Mesendoderm (in vitro differentiated cells): ENCODE data around the gene TUG1.

Experiments used
- DNase-seq: peaks from one replicate; pipeline ENCODE4 v3.0.0; 2013
- H2AK5ac ChIP-seq: 2 replicates; pipeline ENCODE4 v1.6.1; 2013; ENCODE audit warnings: low read length, inconsistent platforms
- H2BK120ac ChIP-seq: 2 replicates; pipeline ENCODE4 v1.6.1; 2013; ENCODE audit warnings: low read depth, mild to moderate bottlenecking, low read length, moderate library complexity, mixed read lengths
- H2BK15ac ChIP-seq: replicated peaks from 2 replicates; pipeline ENCODE4 v1.6.1; 2013; ENCODE audit warnings: low read depth, mild to moderate bottlenecking, moderate library complexity
- H2BK5ac ChIP-seq: 2 replicates; pipeline ENCODE4 v1.6.1; 2013; ENCODE audit warnings: low read length, inconsistent platforms
- H3K18ac ChIP-seq: 2 replicates; pipeline ENCODE4 v1.6.1; 2013; ENCODE audit warnings: mild to moderate bottlenecking, low read length, mixed read lengths
- H3K23ac ChIP-seq: one replicate; pipeline ENCODE4 v1.6.1; 2013; ENCODE audit warnings: low read length
- H3K27ac ChIP-seq: 2 replicates; pipeline ENCODE4 v1.5.1; 2013; ENCODE audit warnings: low read depth, mild to moderate bottlenecking, inconsistent platforms, low read length, moderate library complexity
- H3K27me3 ChIP-seq: 2 replicates; pipeline ENCODE4 v1.6.1; 2013; ENCODE audit warnings: low read length, control low read depth, mild to moderate bottlenecking, inconsistent platforms; ENCODE audit not compliant: insufficient read depth, poor library complexity
- H3K36me3 ChIP-seq: 2 replicates; pipeline ENCODE4 v1.6.1; 2013; ENCODE audit warnings: low read length, inconsistent platforms; ENCODE audit not compliant: control insufficient read depth, insufficient read depth
- H3K4ac ChIP-seq: one replicate; pipeline ENCODE4 v1.6.1; 2013; ENCODE audit warnings: low read depth, mild to moderate bottlenecking, low read length, moderate library complexity
- H3K4me1 ChIP-seq: 2 replicates; pipeline ENCODE4 v1.6.1; 2013; ENCODE audit warnings: low read depth, low read length, inconsistent platforms; ENCODE audit not compliant: control insufficient read depth
- H3K4me2 ChIP-seq: 2 replicates; pipeline ENCODE4 v1.6.1; 2013; ENCODE audit warnings: low read length
- H3K4me3 ChIP-seq: 2 replicates; pipeline ENCODE4 v1.5.1; 2013; ENCODE audit warnings: mild to moderate bottlenecking, low read length
- H3K56ac ChIP-seq: one replicate; pipeline ENCODE4 v1.6.1; 2013; ENCODE audit warnings: low read length
- H3K79me1 ChIP-seq: 2 replicates; pipeline ENCODE4 v1.6.1; 2013; ENCODE audit warnings: low read length, inconsistent platforms
- H3K79me2 ChIP-seq: 2 replicates; pipeline ENCODE4 v1.6.1; 2013; ENCODE audit warnings: mild to moderate bottlenecking, low read length; ENCODE audit not compliant: control insufficient read depth, insufficient read depth
- H3K9ac ChIP-seq: 2 replicates; pipeline ENCODE4 v1.6.1; 2013; ENCODE audit warnings: low read length, inconsistent platforms
- H4K5ac ChIP-seq: one replicate; pipeline ENCODE4 v1.6.1; 2013; ENCODE audit warnings: low read length
- H4K8ac ChIP-seq: one replicate; pipeline ENCODE4 v1.6.1; 2013; ENCODE audit warnings: low read depth, mild to moderate bottlenecking, control low read depth, low read length, moderate library complexity
- WGBS: extraction: QIAGEN DNeasy Blood & Tissue Kit; methylation state at CpG from one replicate; pipeline ENCODE4 v1.1.7; 2013; ENCODE audit warnings: low lambda C conversion rate, missing lambda C conversion rate; ENCODE audit not compliant: insufficient coverage; ENCODE audit errors: extremely low coverage; 5-methylcytosine and 5-hydroxymethylcytosine counted together

TUG1 gene

GRCh38 chr22:30941363-30941740 lies 27.7 kb upstream of the TUG1 start:
- Histone ChIP-seq H3K27me3 (no peaks in the 10 kb centered on the region), H3K79me2 (no peaks in the 10 kb centered on the region), H3K4me3 (no peak overlapping the region), H4K8ac (no peak overlapping the region), H3K4me2 (no peak overlapping the region), H3K27ac (no peak overlapping the region), H3K79me1 (no peaks in the 10 kb centered on the region), H3K9ac (no peak overlapping the region), H2BK15ac (no peak overlapping the region), H3K56ac (no peak overlapping the region), H2BK5ac (no peak overlapping the region), H3K36me3 (peaks cover 46% of the 10 kb centered on the region), H2BK120ac (no peak overlapping the region), H3K23ac (no peak overlapping the region), H2AK5ac (no peak overlapping the region), H3K4ac (no peak overlapping the region), H3K18ac (no peak overlapping the region), H4K5ac (no peak overlapping the region), H3K4me1 (no peaks in the 10 kb centered on the region)
- DNase-seq = no peak
- WGBS = no CpG with 5 or more reads among the region's 11 CpGs

GRCh38 chr22:30943368-30943767 lies 25.7 kb upstream of the TUG1 start:
- Histone ChIP-seq H2BK15ac (no peak overlapping the region), H3K36me3 (peaks cover 40% of the 10 kb centered on the region), H3K56ac (no peak overlapping the region), H2BK5ac (no peak overlapping the region), H3K4me2 (no peak overlapping the region), H3K27ac (no peak overlapping the region), H3K18ac (no peak overlapping the region), H3K23ac (no peak overlapping the region), H3K79me1 (peaks cover 5% of the 10 kb centered on the region), H3K27me3 (no peaks in the 10 kb centered on the region), H2BK120ac (no peak overlapping the region), H2AK5ac (no peak overlapping the region), H4K8ac (no peak overlapping the region), H3K79me2 (no peaks in the 10 kb centered on the region), H3K4me1 (no peaks in the 10 kb centered on the region), H3K4me3 (no peak overlapping the region), H3K4ac (no peak overlapping the region), H3K9ac (no peak overlapping the region), H4K5ac (no peak overlapping the region)
- WGBS = no CpG with 5 or more reads among the region's 3 CpGs
- no peak for DNase-seq

GRCh38 chr22:30944986-30945385 lies 24.1 kb upstream of the TUG1 start:
- H3K4ac ChIP-seq = no peak overlapping the region
- no peak overlapping the region for H3K9ac ChIP-seq
- H4K8ac ChIP-seq = no peak overlapping the region
- no peak overlapping the region for H3K27ac ChIP-seq
- H3K79me2 ChIP-seq = no peaks in the 10 kb centered on the region
- H3K36me3 ChIP-seq = peaks cover 43% of the 10 kb centered on the region
- H3K23ac ChIP-seq = no peak overlapping the region
- no peaks in the 10 kb centered on the region for H3K4me1 ChIP-seq
- H3K4me2 ChIP-seq = no peak overlapping the region
- H4K5ac ChIP-seq = no peak overlapping the region
- no peak overlapping the region for H2BK5ac ChIP-seq
- no peak overlapping the region for H3K4me3 ChIP-seq
- no CpG with 5 or more reads among the region's 4 CpGs for WGBS
- no peak overlapping the region for H2BK120ac ChIP-seq
- H3K79me1 ChIP-seq = peaks cover 5% of the 10 kb centered on the region
- H3K56ac ChIP-seq = no peak overlapping the region
- no peak for DNase-seq
- no peak overlapping the region for H2AK5ac ChIP-seq
- H3K27me3 ChIP-seq = no peaks in the 10 kb centered on the region
- no peak overlapping the region for H3K18ac ChIP-seq
- H2BK15ac ChIP-seq = no peak overlapping the region

- no peak overlapping the region for H3K18ac ChIP-seq
- no peak overlapping the region for H2BK120ac ChIP-seq
- no peak overlapping the region for H3K9ac ChIP-seq
- no peak overlapping the region for H2AK5ac ChIP-seq
- H4K5ac ChIP-seq = no peak overlapping the region
- no peak overlapping the region for H2BK15ac ChIP-seq
- H3K27me3 ChIP-seq = no peaks in the 10 kb centered on the region
- H3K27ac ChIP-seq = no peak overlapping the region
- no peak overlapping the region for H3K23ac ChIP-seq
- no CpG with 5 or more reads among the region's 2 CpGs for WGBS
- no peak overlapping the region for H3K4me3 ChIP-seq
- peaks cover 39% of the 10 kb centered on the region for H3K36me3 ChIP-seq
- H3K4me2 ChIP-seq = no peak overlapping the region
- no peak overlapping the region for H3K56ac ChIP-seq
- no peak overlapping the region for H3K4ac ChIP-seq
- no peak overlapping the region for H2BK5ac ChIP-seq
- no peak overlapping the region for H4K8ac ChIP-seq
- DNase-seq = no peak
- peaks cover 7% of the 10 kb centered on the region for H3K79me1 ChIP-seq
- H3K4me1 ChIP-seq = no peaks in the 10 kb centered on the region
- H3K79me2 ChIP-seq = no peaks in the 10 kb centered on the region
Measured at GRCh38 chr22:30945653-30946052, 23.4 kb upstream of the TUG1 start.

GRCh38 chr22:30946354-30946753 lies 22.7 kb upstream of the TUG1 start:
- Histone ChIP-seq H3K4me3 (no peak overlapping the region), H3K4me1 (no peaks in the 10 kb centered on the region), H3K27ac (no peak overlapping the region), H2BK5ac (no peak overlapping the region), H3K79me1 (peaks cover 8% of the 10 kb centered on the region), H3K36me3 (peaks cover 42% of the 10 kb centered on the region), H4K8ac (no peak overlapping the region), H4K5ac (no peak overlapping the region), H3K18ac (no peak overlapping the region), H2AK5ac (no peak overlapping the region), H3K23ac (no peak overlapping the region), H3K4ac (no peak overlapping the region), H3K4me2 (no peak overlapping the region), H3K56ac (no peak overlapping the region), H3K9ac (no peak overlapping the region), H2BK120ac (no peak overlapping the region), H2BK15ac (no peak overlapping the region), H3K79me2 (no peaks in the 10 kb centered on the region), H3K27me3 (no peaks in the 10 kb centered on the region)
- WGBS = no CpG with 5 or more reads among the region's 7 CpGs
- no peak for DNase-seq

GRCh38 chr22:30947173-30947815 lies 21.8 kb upstream of the TUG1 start:
- H3K9ac ChIP-seq = no peak overlapping the region
- no peaks in the 10 kb centered on the region for H3K79me2 ChIP-seq
- H3K79me1 ChIP-seq = peaks cover 8% of the 10 kb centered on the region
- WGBS = no CpG with 5 or more reads among the region's 5 CpGs
- H3K27me3 ChIP-seq = no peaks in the 10 kb centered on the region
- DNase-seq = peak; percentile 33
- H3K18ac ChIP-seq = no peak overlapping the region
- H3K36me3 ChIP-seq = peaks cover 36% of the 10 kb centered on the region
- no peak overlapping the region for H2AK5ac ChIP-seq
- H3K4me3 ChIP-seq = no peak overlapping the region
- H4K8ac ChIP-seq = no peak overlapping the region
- H3K27ac ChIP-seq = no peak overlapping the region
- H4K5ac ChIP-seq = no peak overlapping the region
- no peak overlapping the region for H2BK15ac ChIP-seq
- no peak overlapping the region for H2BK5ac ChIP-seq
- H3K56ac ChIP-seq = no peak overlapping the region
- no peak overlapping the region for H2BK120ac ChIP-seq
- H3K4me1 ChIP-seq = no peaks in the 10 kb centered on the region
- no peak overlapping the region for H3K23ac ChIP-seq
- no peak overlapping the region for H3K4me2 ChIP-seq
- no peak overlapping the region for H3K4ac ChIP-seq
